Raji (cell line): Measurements from ENCODE around the gene RNF4.

Experiments used
- POLR2A ChIP-seq: IDR thresholded peaks from 2 replicates; pipeline ENCODE4 v1.6.1; 2011; ENCODE audit warnings: low read depth, low read length, control low read depth; ENCODE audit not compliant: insufficient read depth

The RNF4 gene

GRCh38 chr4:2468456-2469191 is at the start of gene RNF4:
RNF4 (plus strand) TSS chr4:2469106; CDS start chr4:2490494, 21,388 bp downstream.
- TF ChIP-seq POLR2A: peak; percentile 81

GRCh38 chr4:2419814-2420213 is 49.1 kb upstream of the RNF4 start:
- TF ChIP-seq POLR2A: no peak

GRCh38 chr4:2421928-2422327 is 47.0 kb upstream of the RNF4 start:
- TF ChIP-seq POLR2A: no peak

- no peak for TF ChIP-seq POLR2A
Observed at GRCh38 chr4:2423066-2423465, 45.8 kb upstream of the RNF4 start.

GRCh38 chr4:2423695-2424094 is 45.2 kb upstream of the RNF4 start:
- no peak for TF ChIP-seq POLR2A

GRCh38 chr4:2424581-2424980 is 44.3 kb upstream of the RNF4 start:
- TF ChIP-seq POLR2A: no peak

- TF ChIP-seq POLR2A: no peak
Observed at GRCh38 chr4:2425386-2426068, 43.4 kb upstream of the RNF4 start.

- TF ChIP-seq POLR2A: no peak
Observed at GRCh38 chr4:2426069-2426397, 42.9 kb upstream of the RNF4 start.

- no peak for TF ChIP-seq POLR2A
Observed at GRCh38 chr4:2426711-2427275, 42.1 kb upstream of the RNF4 start.

- TF ChIP-seq POLR2A: no peak
Observed at GRCh38 chr4:2427383-2428334, 41.2 kb upstream of the RNF4 start.

- no peak for TF ChIP-seq POLR2A
Observed at GRCh38 chr4:2428496-2429213, 40.3 kb upstream of the RNF4 start.

GRCh38 chr4:2432004-2432403 is 36.9 kb upstream of the RNF4 start:
- TF ChIP-seq POLR2A: no peak

GRCh38 chr4:2432991-2433530 is 35.8 kb upstream of the RNF4 start:
- TF ChIP-seq POLR2A: no peak

GRCh38 chr4:2433609-2434350 is 35.1 kb upstream of the RNF4 start:
- TF ChIP-seq POLR2A: no peak
